H1 (cell line): ENCODE measurements around the gene ANKRD11. TPM values are rescaled to one million over a fixed set of nuclear protein-coding genes. Genes with fewer than 3 reads are reported as not detected.

Source experiments
- ASH2L ChIP-seq: fragments of 200-600, 300-600 bp; sonication (generic); IDR thresholded peaks from one replicate; pipeline ENCODE4 v1.7.1; 2017; ENCODE audit warnings: low read length
- FOSL1 ChIP-seq: IDR thresholded peaks from 2 replicates; pipeline ENCODE4 v1.6.1; 2011; ENCODE audit warnings: mild to moderate bottlenecking, low read depth, low read length, moderate library complexity; ENCODE audit not compliant: insufficient read depth
- TAF1 ChIP-seq: IDR thresholded peaks from 2 replicates; pipeline ENCODE4 v1.6.1; 2011; ENCODE audit warnings: mild to moderate bottlenecking, low read depth, low read length
- TBP ChIP-seq: IDR thresholded peaks from 2 replicates; pipeline ENCODE4 v1.6.1; 2011; ENCODE audit warnings: low read depth, low read length, improper control_type of control experiment
- polyA plus RNA-seq, 7 experiments: library from polyadenylated mRNA; depleted of rRNA in 3 of 7; stranded (reverse) in 5 of 7; unstranded in 2 of 7; fragments of >200 nt in 5 of 7; fragments of 200-250 nt in 2 of 7; gene quantifications; 1 replicate in 5 of 7; 2 replicates in 1 of 7; 4 replicates in 1 of 7; pipeline versions ENCODE4 v1.2.1 to v1.2.3, GENCODE V29; 2011 to 2013; ENCODE audit warnings: missing spikeins in 2 of 7, mixed read lengths in 2 of 7
- total RNA-seq: library from RNA; stranded (reverse); fragmentation: NEBNext Ultra II Directional; extraction: Animal tissue kit (Norgen Biotek cat#: 25700); gene quantifications from 2 replicates; pipeline ENCODE4 v1.2.1, GENCODE V29; 2021

Gene ANKRD11
- total and polyA plus RNA-seq, 2 of the 8 experiments (the other 6 are each of a cell fraction or from before 2014, with no cell fraction given), result 46.5 to 142 TPM

DNA sequence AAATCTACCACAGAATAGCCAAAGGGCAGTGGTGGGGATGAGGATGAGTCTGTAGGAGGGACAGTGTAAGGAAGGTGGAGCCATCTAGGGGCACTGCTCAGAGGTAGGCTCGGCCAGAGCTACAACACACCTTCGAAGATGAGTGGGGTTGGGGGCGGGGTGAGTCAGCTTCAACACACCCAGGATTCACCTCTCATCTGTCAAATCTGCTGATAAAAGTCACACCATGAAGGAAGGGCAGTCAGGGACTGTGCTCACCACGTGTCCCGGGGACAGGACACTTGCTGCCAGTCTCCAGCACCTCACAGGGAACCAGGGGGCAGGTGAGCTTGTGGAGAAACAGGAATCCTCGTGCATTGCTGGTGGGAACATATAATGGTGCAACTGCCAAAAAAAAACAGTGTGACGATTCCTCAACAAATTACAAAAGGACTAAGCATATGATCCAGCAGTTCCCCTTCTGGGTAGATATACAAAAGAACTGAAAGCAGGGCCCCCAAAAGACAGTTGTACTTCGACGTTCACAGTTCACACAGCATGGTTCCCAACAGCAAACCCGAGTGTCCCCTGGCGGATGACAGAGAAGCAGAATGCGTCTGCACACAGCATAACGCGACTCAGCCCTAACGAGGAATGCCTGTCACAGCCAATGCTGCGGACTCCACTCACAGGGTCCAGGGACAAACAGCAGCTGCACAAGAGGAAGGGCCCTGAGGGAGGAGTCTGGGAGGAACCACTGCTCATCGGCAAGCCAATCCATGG, 133.1 kb downstream of the ANKRD11 start (continued):
- TF ChIP-seq TAF1 (no peak), TBP (no peak), FOSL1 (no peak), ASH2L (no peak)
